Pancreas (tissue), 10 donors: ENCODE data around the gene UBE2K. TPM values are rescaled to one million over a fixed set of nuclear protein-coding genes. Genes with fewer than 3 reads are reported as not detected.

ENCODE experiments used
- ATAC-seq, 4 donors: fragments of 200-7000 bp; cut with Tn5 transposase; one replicate each; pipeline versions ENCODE4 v1.8.0 to v1.9.1; 2020; ENCODE audit warnings: mild to moderate bottlenecking in 4 of 4, moderate library complexity in 4 of 4
- DNase-seq, 6 donors: peaks; one replicate each; pipeline ENCODE4 v3.0.0-alpha.2; 2020
- FAIRE-seq: peaks from 2 replicates; lab custom pipeline; 2012; peaks lifted over from hg19 to GRCh38; lab: Jason Lieb, UNC
- H3K27ac ChIP-seq, 4 donors: fragments of 200-600 bp; sonication (generic); 1 replicate in 3 of 4; 2 replicates in 1 of 4; pipeline versions ENCODE4 v1.5.0 to v1.8.0; 2020
- H3K27me3 ChIP-seq, 4 donors: fragments of 200-600 bp; one replicate each; pipeline ENCODE4 v1.8.0; 2021
- H3K36me3 ChIP-seq, 3 donors: fragments of 200-600 bp; sonication (generic) in 1 of 3; one replicate each; pipeline versions ENCODE4 v1.5.0 to v1.8.0; 2020 to 2021
- H3K4me1 ChIP-seq, 3 donors: fragments of 200-600 bp; one replicate each; pipeline ENCODE4 v1.8.0; 2021
- H3K4me3 ChIP-seq, 4 donors: fragments of 200-600 bp; sonication (generic) in 2 of 4; one replicate each; pipeline versions ENCODE4 v1.5.0 to v1.8.0; 2020 to 2021
- H3K9me3 ChIP-seq, 4 donors: fragments of 200-600 bp; one replicate each; pipeline ENCODE4 v1.8.0; 2021
- CTCF ChIP-seq, 4 donors: fragments of 200-600 bp; sonication (generic) in 3 of 4; IDR thresholded peaks; one replicate each; pipeline versions ENCODE4 v1.5.0 to v1.8.0; 2021; ENCODE audit warnings: antibody characterized with exemption in 4 of 4
- WGBS, 2 donors: extraction: QIAGEN DNeasy Blood & Tissue Kit; methylation state at CpG; one replicate each; pipeline ENCODE4 v1.1.7; 2013; 5-methylcytosine and 5-hydroxymethylcytosine counted together
- intact Hi-C, 3 donors: fragments of 100-400 bp; cut with DNase I; formaldehyde crosslinking; loops; one replicate each; pipeline versions ENCODE4 v1.11.1 to v1.14.2; 2022
- polyA plus RNA-seq, 2 donors: library from polyadenylated mRNA; stranded (reverse); fragments of 200-250 nt; gene quantifications; one replicate each; pipeline ENCODE4 v1.2.3, GENCODE V29; 2013
- total RNA-seq, 6 donors: library from RNA; stranded (reverse); fragmentation: NEBNext Ultra II Directional in 4 of 6; extraction: Animal tissue kit (Norgen Biotek cat#: 25700) in 4 of 6; gene quantifications; one replicate each; pipeline versions ENCODE4 v1.2.1 to v1.2.4, GENCODE V29; 2021 to 2023
- donor health status: healthy with polysubstance abuse.
- donor health status: DM: no; HTN: no; CAD: no; lungs with moderate emphysema.
- donor health status: DM: no; HTN: no; CAD: no.
- donor health status: control.
- donor health status: control.
- donor health status: Bipolar disorder and iron deficiency.
- donor health status: DM: yes; HTN: yes; CAD: no.
- donor health status: DM: no; HTN: no; CAD: no.
- donor health status: DM: no; HTN: no; CAD: no.
- donor health status: DM: yes; HTN: yes; CAD: no.

The UBE2K gene
- total and polyA plus RNA-seq, 8 donors, result 14.1 to 32.4 (median 19.3) TPM

GRCh38 chr4:39660045-39660444 lies 37.9 kb upstream of the UBE2K start:
- intact Hi-C loops, result no loop called here
- H3K27me3 ChIP-seq, result no peaks in the 10 kb centered on the region
- TF ChIP-seq CTCF (IDR thresholded peaks at IDR 0.05), result no peak
- FAIRE-seq (no peak), DNase-seq (no peak), ATAC-seq (no peak)
- H3K4me1 ChIP-seq, result peaks cover 0 to 6% (median 4%) of the 10 kb centered on the region in 3 donors
- no peak overlapping the region for H3K4me3 ChIP-seq
- no peaks in the 10 kb centered on the region for H3K36me3 ChIP-seq
- H3K27ac ChIP-seq, result no peak overlapping the region
- H3K9me3 ChIP-seq, result no peaks in the 10 kb centered on the region
- WGBS, 2 donors, result 86 to 92% methylated on average over 6 of the region's 6 CpGs

- intact Hi-C loops, result no loop called here
- Histone ChIP-seq H3K27me3 (no peaks in the 10 kb centered on the region), H3K36me3 (no peaks in the 10 kb centered on the region), H3K27ac (no peak overlapping the region), H3K9me3 (no peaks in the 10 kb centered on the region), H3K4me3 (no peak overlapping the region), H3K4me1 (peaks cover 0 to 1% (median 0%) of the 10 kb centered on the region in 3 donors)
- ATAC-seq (no peak), DNase-seq (no peak), FAIRE-seq (no peak)
- TF ChIP-seq CTCF (IDR thresholded peaks at IDR 0.05), result no peak
- 87 to 90% methylated on average over 6 of the region's 6 CpGs for WGBS, 2 donors
These were observed 37.2 kb upstream of the UBE2K start for GRCh38 chr4:39660757-39661156.

GRCh38 chr4:39662683-39663082 lies 35.3 kb upstream of the UBE2K start:
- intact Hi-C loops, result no loop called here
- Histone ChIP-seq H3K27ac (no peak overlapping the region), H3K27me3 (no peaks in the 10 kb centered on the region), H3K9me3 (no peaks in the 10 kb centered on the region), H3K36me3 (no peaks in the 10 kb centered on the region), H3K4me3 (no peak overlapping the region), H3K4me1 (no peaks in the 10 kb centered on the region)
- TF ChIP-seq CTCF (IDR thresholded peaks at IDR 0.05), result no peak
- no peak for DNase-seq
- no peak for ATAC-seq
- no peak for FAIRE-seq
- 83 to 84% methylated on average over 7 of the region's 7 CpGs for WGBS, 2 donors

- H3K27ac ChIP-seq, result no peak overlapping the region
- FAIRE-seq, result no peak
- no peaks in the 10 kb centered on the region for H3K4me1 ChIP-seq
- ATAC-seq, result no peak
- no peak for DNase-seq
- 57 to 61% methylated on average over 3 of the region's 3 CpGs for WGBS, 2 donors
- no peaks in the 10 kb centered on the region for H3K9me3 ChIP-seq
- no peak for TF ChIP-seq CTCF (IDR thresholded peaks at IDR 0.05)
- H3K36me3 ChIP-seq, result no peaks in the 10 kb centered on the region
- H3K27me3 ChIP-seq, result no peaks in the 10 kb centered on the region
- no peak overlapping the region for H3K4me3 ChIP-seq
- intact Hi-C loops, result no loop called here
These were observed 32.9 kb upstream of the UBE2K start for GRCh38 chr4:39664828-39665731.

GRCh38 chr4:39667706-39668105 lies 30.2 kb upstream of the UBE2K start:
- H3K4me1 ChIP-seq, result no peaks in the 10 kb centered on the region
- H3K27ac ChIP-seq, result no peak overlapping the region
- H3K36me3 ChIP-seq, result no peaks in the 10 kb centered on the region
- 47 to 51% methylated on average over 1 of the region's 1 CpG for WGBS, 2 donors
- no peak for TF ChIP-seq CTCF (IDR thresholded peaks at IDR 0.05)
- ATAC-seq (no peak), DNase-seq (no peak), FAIRE-seq (no peak)
- H3K9me3 ChIP-seq, result no peaks in the 10 kb centered on the region
- H3K4me3 ChIP-seq, result no peak overlapping the region
- intact Hi-C loops, result no loop called here
- no peaks in the 10 kb centered on the region for H3K27me3 ChIP-seq
